ENCODE data around the gene SHOX.
"Not testable (repeated sequence)": the region's sequence is repeated elsewhere in the genome, so short reads cannot be mapped to it uniquely, and the experiment has no call there.

SHOX gene

GRCh38 chrX:650811-651210, 20.2 kb downstream of the SHOX start:
- Histone ChIP-seq H3K4me3 (ENCODE audit: low read depth in 1 of 2, low read length in 2 of 2) (no peak overlapping the region), H3K4me2 (ENCODE audit: insufficient read depth, low read length) (no peak overlapping the region), H3K27me3 (ENCODE audit: insufficient read depth, low read length, poor library complexity) (no peaks in the 10 kb centered on the region), H3K36me3 (ENCODE audit: insufficient read depth, low read length) (no peaks in the 10 kb centered on the region), H3K9me3 (ENCODE audit: insufficient read depth, low read length, severe bottlenecking) (no peaks in the 10 kb centered on the region), H3K27ac (ENCODE audit: low read length) (no peak overlapping the region), H4K20me1 (ENCODE audit: insufficient read depth, low read length) (no peaks in the 10 kb centered on the region), H3K79me2 (ENCODE audit: insufficient read depth, low read length) (no peaks in the 10 kb centered on the region), H3K9ac (ENCODE audit: low read depth, low read length) (no peak overlapping the region), H2AFZ (ENCODE audit: low read depth, low read length) (no peak overlapping the region), H3K4me1 (ENCODE audit: insufficient read depth, low read length) (no peaks in the 10 kb centered on the region)
- no peak for TF ChIP-seq EZH2 (IDR thresholded peaks at IDR 0.05; ENCODE audit: borderline replicate concordance, low read depth, low read length, severe bottlenecking)
- TF ChIP-seq, protein P1, sequence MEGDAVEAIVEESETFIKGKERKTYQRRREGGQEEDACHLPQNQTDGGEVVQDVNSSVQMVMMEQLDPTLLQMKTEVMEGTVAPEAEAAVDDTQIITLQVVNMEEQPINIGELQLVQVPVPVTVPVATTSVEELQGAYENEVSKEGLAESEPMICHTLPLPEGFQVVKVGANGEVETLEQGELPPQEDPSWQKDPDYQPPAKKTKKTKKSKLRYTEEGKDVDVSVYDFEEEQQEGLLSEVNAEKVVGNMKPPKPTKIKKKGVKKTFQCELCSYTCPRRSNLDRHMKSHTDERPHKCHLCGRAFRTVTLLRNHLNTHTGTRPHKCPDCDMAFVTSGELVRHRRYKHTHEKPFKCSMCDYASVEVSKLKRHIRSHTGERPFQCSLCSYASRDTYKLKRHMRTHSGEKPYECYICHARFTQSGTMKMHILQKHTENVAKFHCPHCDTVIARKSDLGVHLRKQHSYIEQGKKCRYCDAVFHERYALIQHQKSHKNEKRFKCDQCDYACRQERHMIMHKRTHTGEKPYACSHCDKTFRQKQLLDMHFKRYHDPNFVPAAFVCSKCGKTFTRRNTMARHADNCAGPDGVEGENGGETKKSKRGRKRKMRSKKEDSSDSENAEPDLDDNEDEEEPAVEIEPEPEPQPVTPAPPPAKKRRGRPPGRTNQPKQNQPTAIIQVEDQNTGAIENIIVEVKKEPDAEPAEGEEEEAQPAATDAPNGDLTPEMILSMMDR (IDR thresholded peaks at IDR 0.05; ENCODE audit: borderline replicate concordance, extremely low read depth, low read length, poor library complexity, severe bottlenecking) = no peak
- DNase-seq = no peak
- no peak for ATAC-seq (ENCODE audit: insufficient read depth, low read depth)

DNA sequence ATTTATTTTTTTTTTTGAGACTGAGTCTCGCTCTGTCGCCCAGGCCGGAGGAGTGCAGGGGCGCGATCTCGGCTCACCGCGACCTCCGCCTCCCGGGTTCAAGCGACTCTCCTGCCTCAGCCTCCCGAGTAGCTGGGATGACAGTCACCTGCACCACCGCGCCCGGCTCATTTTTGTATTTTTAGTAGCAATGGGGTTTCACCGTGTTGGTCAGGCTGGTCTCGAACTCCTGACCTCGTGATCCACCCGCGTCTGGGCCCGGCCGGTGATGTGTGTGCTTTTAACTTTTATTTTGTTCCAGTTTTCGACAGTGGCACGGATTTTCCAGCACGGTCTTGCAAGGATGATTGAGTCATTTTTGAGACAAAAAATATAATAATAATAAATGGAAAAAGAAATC, 21.3 kb downstream of the SHOX start:
- not testable (repeated sequence) for DNase-seq; H3K27me3 ChIP-seq (ENCODE audit: insufficient read depth, low read length, poor library complexity); H3K4me3 ChIP-seq (ENCODE audit: low read depth in 1 of 2, low read length in 2 of 2); H3K4me2 ChIP-seq (ENCODE audit: insufficient read depth, low read length); H2AFZ ChIP-seq (ENCODE audit: low read depth, low read length); H3K79me2 ChIP-seq (ENCODE audit: insufficient read depth, low read length); H3K9me3 ChIP-seq (ENCODE audit: insufficient read depth, low read length, severe bottlenecking); H3K4me1 ChIP-seq (ENCODE audit: insufficient read depth, low read length); H3K27ac ChIP-seq (ENCODE audit: low read length); ATAC-seq (ENCODE audit: insufficient read depth, low read depth); H3K36me3 ChIP-seq (ENCODE audit: insufficient read depth, low read length); H3K9ac ChIP-seq (ENCODE audit: low read depth, low read length); H4K20me1 ChIP-seq (ENCODE audit: insufficient read depth, low read length)

GRCh38 chrX:652341-652741, 21.8 kb downstream of the SHOX start:
- H3K9me3 ChIP-seq (ENCODE audit: insufficient read depth, low read length, severe bottlenecking) = no peaks in the 10 kb centered on the region
- TF ChIP-seq, protein P1 (IDR thresholded peaks at IDR 0.05; ENCODE audit: borderline replicate concordance, extremely low read depth, low read length, poor library complexity, severe bottlenecking) = no peak
- no peak for TF ChIP-seq EZH2 (IDR thresholded peaks at IDR 0.05; ENCODE audit: borderline replicate concordance, low read depth, low read length, severe bottlenecking)

GRCh38 chrX:653306-653705, 22.7 kb downstream of the SHOX start:
- TF ChIP-seq EZH2 (IDR thresholded peaks at IDR 0.05; ENCODE audit: borderline replicate concordance, low read depth, low read length, severe bottlenecking) = no peak
- TF ChIP-seq, protein P1 (IDR thresholded peaks at IDR 0.05; ENCODE audit: borderline replicate concordance, extremely low read depth, low read length, poor library complexity, severe bottlenecking) = no peak
- Histone ChIP-seq H3K4me3 (ENCODE audit: low read depth in 1 of 2, low read length in 2 of 2) (no peak overlapping the region), H3K9ac (ENCODE audit: low read depth, low read length) (no peak overlapping the region), H3K4me1 (ENCODE audit: insufficient read depth, low read length) (no peaks in the 10 kb centered on the region), H3K9me3 (ENCODE audit: insufficient read depth, low read length, severe bottlenecking) (no peaks in the 10 kb centered on the region), H3K79me2 (ENCODE audit: insufficient read depth, low read length) (no peaks in the 10 kb centered on the region), H4K20me1 (ENCODE audit: insufficient read depth, low read length) (no peaks in the 10 kb centered on the region), H3K4me2 (ENCODE audit: insufficient read depth, low read length) (no peak overlapping the region), H3K36me3 (ENCODE audit: insufficient read depth, low read length) (no peaks in the 10 kb centered on the region), H3K27me3 (ENCODE audit: insufficient read depth, low read length, poor library complexity) (no peaks in the 10 kb centered on the region), H2AFZ (ENCODE audit: low read depth, low read length) (no peak overlapping the region), H3K27ac (ENCODE audit: low read length) (no peak overlapping the region)
- no peak for DNase-seq
- ATAC-seq (ENCODE audit: insufficient read depth, low read depth) = no peak

More at GRCh38 chrX:652341-652741, 21.8 kb downstream of the SHOX start:
- Histone ChIP-seq H3K27me3 (ENCODE audit: insufficient read depth, low read length, poor library complexity) (no peaks in the 10 kb centered on the region), H3K4me3 (ENCODE audit: low read depth in 1 of 2, low read length in 2 of 2) (no peak overlapping the region), H3K4me2 (ENCODE audit: insufficient read depth, low read length) (no peak overlapping the region), H4K20me1 (ENCODE audit: insufficient read depth, low read length) (no peaks in the 10 kb centered on the region), H3K4me1 (ENCODE audit: insufficient read depth, low read length) (no peaks in the 10 kb centered on the region), H3K79me2 (ENCODE audit: insufficient read depth, low read length) (no peaks in the 10 kb centered on the region), H3K36me3 (ENCODE audit: insufficient read depth, low read length) (no peaks in the 10 kb centered on the region), H2AFZ (ENCODE audit: low read depth, low read length) (no peak overlapping the region), H3K9ac (ENCODE audit: low read depth, low read length) (no peak overlapping the region), H3K27ac (ENCODE audit: low read length) (no peak overlapping the region)
- DNase-seq = no peak
- no peak for ATAC-seq (ENCODE audit: insufficient read depth, low read depth)
